Neuron (in vitro differentiated cells): ENCODE results near the gene MRPL54.

Source experiments
- H2AFZ ChIP-seq: one replicate; pipeline ENCODE4 v1.6.1; 2013; ENCODE audit warnings: low read depth, mild to moderate bottlenecking, inconsistent platforms, low read length, moderate library complexity
- H3K27me3 ChIP-seq: one replicate; pipeline ENCODE4 v1.6.1; 2013; ENCODE audit warnings: low read length; ENCODE audit not compliant: insufficient read depth
- H3K36me3 ChIP-seq: one replicate; pipeline ENCODE4 v1.6.1; 2013; ENCODE audit warnings: low read length; ENCODE audit not compliant: insufficient read depth
- H3K4me1 ChIP-seq: one replicate; pipeline ENCODE4 v1.6.1; 2013; ENCODE audit warnings: low read length; ENCODE audit not compliant: insufficient read depth
- H3K4me3 ChIP-seq: 2 replicates; pipeline ENCODE4 v1.5.1; 2013; ENCODE audit warnings: mild to moderate bottlenecking, low read length, moderate library complexity
- H3K9me3 ChIP-seq: one replicate; pipeline ENCODE4 v1.6.1; 2013; ENCODE audit warnings: low read length

The MRPL54 gene

GRCh38 chr19:3788996-3789778 lies 26.7 kb downstream of the MRPL54 start:
- no peaks in the 10 kb centered on the region for H3K9me3 ChIP-seq
- H3K4me1 ChIP-seq, result peaks cover 5% of the 10 kb centered on the region
- no peak overlapping the region for H2AFZ ChIP-seq
- H3K4me3 ChIP-seq, result no peak overlapping the region
- peaks cover 33% of the 10 kb centered on the region for H3K27me3 ChIP-seq
- no peaks in the 10 kb centered on the region for H3K36me3 ChIP-seq

GRCh38 chr19:3790209-3790734 lies 27.8 kb downstream of the MRPL54 start:
- Histone ChIP-seq H2AFZ (no peak overlapping the region), H3K36me3 (no peaks in the 10 kb centered on the region), H3K4me1 (peaks cover 5% of the 10 kb centered on the region), H3K9me3 (no peaks in the 10 kb centered on the region), H3K27me3 (peaks cover 22% of the 10 kb centered on the region), H3K4me3 (no peak overlapping the region)

GRCh38 chr19:3790941-3791340 lies 28.5 kb downstream of the MRPL54 start:
- no peaks in the 10 kb centered on the region for H3K9me3 ChIP-seq
- H3K27me3 ChIP-seq, result peaks cover 15% of the 10 kb centered on the region
- H3K4me1 ChIP-seq, result no peaks in the 10 kb centered on the region
- H2AFZ ChIP-seq, result no peak overlapping the region
- no peaks in the 10 kb centered on the region for H3K36me3 ChIP-seq
- no peak overlapping the region for H3K4me3 ChIP-seq

GRCh38 chr19:3792114-3792513 lies 29.6 kb downstream of the MRPL54 start:
- Histone ChIP-seq H2AFZ (no peak overlapping the region), H3K27me3 (peaks cover 7% of the 10 kb centered on the region), H3K9me3 (no peaks in the 10 kb centered on the region), H3K4me1 (no peaks in the 10 kb centered on the region), H3K4me3 (no peak overlapping the region), H3K36me3 (no peaks in the 10 kb centered on the region)

- H2AFZ ChIP-seq, result no peak overlapping the region
- no peaks in the 10 kb centered on the region for H3K4me1 ChIP-seq
Observed at GRCh38 chr19:3793799-3794198, 31.3 kb downstream of the MRPL54 start.

GRCh38 chr19:3796358-3796757 lies 33.9 kb downstream of the MRPL54 start:
- H3K9me3 ChIP-seq, result no peaks in the 10 kb centered on the region
- H2AFZ ChIP-seq, result no peak overlapping the region
- H3K36me3 ChIP-seq, result no peaks in the 10 kb centered on the region
- H3K4me1 ChIP-seq, result peaks cover 4% of the 10 kb centered on the region
- peaks cover 13% of the 10 kb centered on the region for H3K27me3 ChIP-seq
- no peak overlapping the region for H3K4me3 ChIP-seq

More at GRCh38 chr19:3793799-3794198, 31.3 kb downstream of the MRPL54 start:
- Histone ChIP-seq H3K27me3 (peaks cover 1% of the 10 kb centered on the region), H3K4me3 (no peak overlapping the region), H3K36me3 (no peaks in the 10 kb centered on the region), H3K9me3 (no peaks in the 10 kb centered on the region)

GRCh38 chr19:3798137-3798536 lies 35.7 kb downstream of the MRPL54 start:
- peaks cover 9% of the 10 kb centered on the region for H3K4me1 ChIP-seq
- H3K27me3 ChIP-seq, result peaks cover 26% of the 10 kb centered on the region
- no peaks in the 10 kb centered on the region for H3K36me3 ChIP-seq
- H2AFZ ChIP-seq, result no peak overlapping the region
- H3K4me3 ChIP-seq, result no peak overlapping the region
- H3K9me3 ChIP-seq, result no peaks in the 10 kb centered on the region

- Histone ChIP-seq H3K4me3 (peak overlapping the region; percentile 10), H3K36me3 (no peaks in the 10 kb centered on the region), H3K4me1 (peaks cover 9% of the 10 kb centered on the region), H2AFZ (peak overlapping the region; percentile 52), H3K27me3 (peaks cover 41% of the 10 kb centered on the region), H3K9me3 (no peaks in the 10 kb centered on the region)
Observed at GRCh38 chr19:3800996-3801395, 38.5 kb downstream of the MRPL54 start.

GRCh38 chr19:3801412-3802096 lies 39.1 kb downstream of the MRPL54 start:
- H3K4me3 ChIP-seq, result peak overlapping the region; percentile 10
- peak overlapping the region; percentile 52 for H2AFZ ChIP-seq
- peaks cover 41% of the 10 kb centered on the region for H3K27me3 ChIP-seq
- H3K36me3 ChIP-seq, result no peaks in the 10 kb centered on the region
- H3K9me3 ChIP-seq, result no peaks in the 10 kb centered on the region
- H3K4me1 ChIP-seq, result peaks cover 9% of the 10 kb centered on the region

- Histone ChIP-seq H3K27me3 (peaks cover 41% of the 10 kb centered on the region), H3K4me1 (peaks cover 9% of the 10 kb centered on the region), H3K4me3 (no peak overlapping the region), H2AFZ (no peak overlapping the region), H3K9me3 (no peaks in the 10 kb centered on the region), H3K36me3 (no peaks in the 10 kb centered on the region)
Observed at GRCh38 chr19:3803114-3803888, 40.8 kb downstream of the MRPL54 start.

- no peak overlapping the region for H3K4me3 ChIP-seq
- H3K27me3 ChIP-seq, result peaks cover 40% of the 10 kb centered on the region
- H3K9me3 ChIP-seq, result no peaks in the 10 kb centered on the region
- H3K36me3 ChIP-seq, result no peaks in the 10 kb centered on the region
- H2AFZ ChIP-seq, result no peak overlapping the region
- H3K4me1 ChIP-seq, result peaks cover 9% of the 10 kb centered on the region
Observed at GRCh38 chr19:3803986-3804385, 41.5 kb downstream of the MRPL54 start.

- Histone ChIP-seq H3K4me3 (no peak overlapping the region), H3K4me1 (peaks cover 9% of the 10 kb centered on the region), H3K27me3 (peaks cover 36% of the 10 kb centered on the region), H3K36me3 (no peaks in the 10 kb centered on the region), H3K9me3 (no peaks in the 10 kb centered on the region), H2AFZ (no peak overlapping the region)
Observed at GRCh38 chr19:3804429-3804828, 41.9 kb downstream of the MRPL54 start.

- Histone ChIP-seq H3K9me3 (no peaks in the 10 kb centered on the region), H2AFZ (no peak overlapping the region), H3K4me1 (peaks cover 9% of the 10 kb centered on the region), H3K36me3 (no peaks in the 10 kb centered on the region), H3K4me3 (no peak overlapping the region), H3K27me3 (peaks cover 33% of the 10 kb centered on the region)
Observed at GRCh38 chr19:3805859-3806258, 43.4 kb downstream of the MRPL54 start.
